HepG2 (cell line): ENCODE measurements around the gene ZNF644. TPM values are rescaled to one million over a fixed set of nuclear protein-coding genes. Genes with fewer than 3 reads are reported as not detected.

Experiments
- ATAC-seq: fragments of 200-7000 bp; cut with Tn5 transposase; 3 replicates; pipeline ENCODE4 v1.9.1; 2020; ENCODE audit warnings: mild to moderate bottlenecking, moderate library complexity
- BruUV-seq: library from RNA; stranded (reverse); fragments of 400-500 nt; replicated peaks from 2 replicates; lab custom pipeline; 2021; lab: Mats Ljungman, UMichigan
- CTCF ChIA-PET: fragments of 300-600 bp; formaldehyde crosslinking; extraction: SDS; loops from one replicate; lab custom pipeline; 2021; ENCODE audit warnings: low total read pairs, inconsistent platforms, low intra/inter-chr PET ratio; lab: Yijun Ruan, JAX
- POLR2A ChIA-PET: fragments of 350-600 bp; sonication (Branson Sonifier 250); formaldehyde crosslinking; loops from one replicate; lab custom pipeline; 2020; ENCODE audit warnings: antibody characterized with exemption, inconsistent platforms; lab: Yijun Ruan, JAX
- DNase-seq: peaks from one replicate; pipeline ENCODE4 v3.0.0-alpha.2; 2015; ENCODE audit warnings: low spot score
- FAIRE-seq: peaks from 3 replicates; lab custom pipeline; 2011; peaks lifted over from hg19 to GRCh38; lab: Jason Lieb, UNC
- H2AFZ ChIP-seq: one replicate; pipeline ENCODE4 v1.6.1; 2011; ENCODE audit warnings: low read length, inconsistent platforms
- H3K27ac ChIP-seq: fragments of 300-600 bp; 3 replicates; pipeline ENCODE4 v1.8.0; 2011; ENCODE audit warnings: mixed run types, mild to moderate bottlenecking, mixed read lengths, low read length, inconsistent platforms; ENCODE audit not compliant: insufficient read depth; ENCODE audit errors: extremely low read length
- H3K27me3 ChIP-seq, 2 experiments: fragments of 200-600 bp in 1 of 2; 2 replicates in 1 of 2; 3 replicates in 1 of 2; pipeline versions ENCODE4 v1.6.0 to v1.8.0; 2011; ENCODE audit warnings: low read length in 2 of 2, mild to moderate bottlenecking in 2 of 2, moderate library complexity in 2 of 2, inconsistent platforms in 1 of 2; ENCODE audit not compliant: insufficient read depth in 2 of 2, control insufficient read depth in 1 of 2
- H3K36me3 ChIP-seq, 2 experiments: fragments of 200-600 bp in 1 of 2; replicated peaks in 1 of 2; 2 replicates in 1 of 2; 3 replicates in 1 of 2; pipeline versions ENCODE4 v1.5.1 to v1.8.0; 2011; ENCODE audit warnings: low read length in 2 of 2, inconsistent platforms in 1 of 2; ENCODE audit not compliant: insufficient read depth in 2 of 2, control insufficient read depth in 1 of 2
- H3K4me1 ChIP-seq: 2 replicates; pipeline ENCODE4 v1.5.1; 2012; ENCODE audit warnings: low read length, inconsistent platforms; ENCODE audit not compliant: insufficient read depth
- H3K4me2 ChIP-seq: 2 replicates; pipeline ENCODE4 v1.6.0; 2011; ENCODE audit warnings: low read depth, low read length, inconsistent platforms
- H3K4me3 ChIP-seq, 3 experiments: fragments of 200-600 bp in 1 of 3; sonication (generic), shearing (Covaris generic) in 1 of 3; replicated peaks in 1 of 3; 2 replicates each; pipeline ENCODE4 v1.5.1; 2011 to 2016; ENCODE audit warnings: low read length in 3 of 3, inconsistent platforms in 2 of 3, low read depth in 2 of 3, mild to moderate bottlenecking in 2 of 3, control low read depth in 1 of 3, mixed read lengths in 1 of 3; ENCODE audit not compliant: insufficient read depth in 1 of 3
- H3K79me2 ChIP-seq: one replicate; pipeline ENCODE4 v1.6.1; 2011; ENCODE audit warnings: low read length, inconsistent platforms; ENCODE audit not compliant: insufficient read depth
- H3K9ac ChIP-seq: 2 replicates; pipeline ENCODE4 v1.6.0; 2011; ENCODE audit warnings: mild to moderate bottlenecking, low read depth, low read length, inconsistent platforms; ENCODE audit not compliant: insufficient read depth
- H3K9me3 ChIP-seq: 2 replicates; pipeline ENCODE4 v1.5.1; 2012; ENCODE audit warnings: mild to moderate bottlenecking, low read length
- H4K20me1 ChIP-seq: 2 replicates; pipeline ENCODE4 v1.6.0; 2011; ENCODE audit warnings: inconsistent platforms, mild to moderate bottlenecking, low read length, moderate library complexity; ENCODE audit not compliant: insufficient read depth
- HMGXB3 ChIP-seq: sonication (generic); formaldehyde crosslinking; IDR thresholded peaks from 2 replicates; pipeline ENCODE4 v1.4.0; 2020; ENCODE audit warnings: missing genetic modification reagents, borderline replicate concordance
- MAFK ChIP-seq, 2 experiments: IDR thresholded peaks in 1 of 2; conservative IDR thresholded peaks in 1 of 2; 2 replicates each; pipeline ENCODE4 v1.6.1; 2011; ENCODE audit warnings: improper control_type of control experiment in 2 of 2, low read length in 2 of 2
- ZBTB1 ChIP-seq: sonication (generic); formaldehyde crosslinking; IDR thresholded peaks from 2 replicates; pipeline ENCODE4 v1.4.0; 2020; ENCODE audit warnings: missing genetic modification reagents, borderline replicate concordance
- ZBTB21 ChIP-seq: sonication (generic); formaldehyde crosslinking; IDR thresholded peaks from 2 replicates; pipeline ENCODE4 v1.4.0; 2020; ENCODE audit warnings: missing genetic modification reagents
- ZNF317 ChIP-seq: sonication (generic); formaldehyde crosslinking; IDR thresholded peaks from 2 replicates; pipeline ENCODE4 v1.5.0; 2020; ENCODE audit warnings: mild to moderate bottlenecking, missing genetic modification reagents
- ZNF496 ChIP-seq: sonication (generic); formaldehyde crosslinking; IDR thresholded peaks from 2 replicates; pipeline ENCODE4 v1.8.1; 2023; ENCODE audit warnings: mild to moderate bottlenecking, moderate library complexity, missing genetic modification reagents; ENCODE audit not compliant: insufficient replicate concordance
- ZNF841 ChIP-seq: sonication (generic); formaldehyde crosslinking; IDR thresholded peaks from 2 replicates; pipeline ENCODE4 v1.8.1; 2023; ENCODE audit warnings: missing genetic modification reagents, borderline replicate concordance
- whole genome bisulfite sequencing: methylation state at CpG from one replicate; pipeline ENCODE4 v1.1.6; 2017; ENCODE audit warnings: low lambda C conversion rate; 5-methylcytosine and 5-hydroxymethylcytosine counted together
- in situ Hi-C: cut with HindIII; loops from 2 replicates; pipeline ENCODE4 v1.10.0; 2017; ENCODE audit warnings: low pct_unique_long_range_greater_than_20kb; ENCODE audit not compliant: extremely low pct_ligation_motif_present
- intact Hi-C: fragments of 100-400 bp; cut with micrococcal nuclease; formaldehyde crosslinking; loops from one replicate; pipeline ENCODE4 v1.10.0; 2022; ENCODE audit not compliant: unreplicated experiment
- polyA plus RNA-seq, 8 experiments: library from polyadenylated mRNA; depleted of rRNA in 3 of 8; stranded (reverse) in 7 of 8; unstranded in 1 of 8; fragments of >200 nt; fragmentation: Illumina TruSeq in 4 of 8; extraction: Trizol in 4 of 8; gene quantifications; 2 replicates each; pipeline versions ENCODE4 v1.2.1 to v1.2.3, GENCODE V29; 2011 to 2016; ENCODE audit warnings: low read depth in 4 of 8, missing spikeins in 1 of 8, mixed read lengths in 1 of 8; ENCODE audit not compliant: insufficient read depth in 1 of 8
- total RNA-seq, 5 experiments: library from RNA; depleted of rRNA; stranded (reverse); fragments of >200 nt; fragmentation: Illumina TruSeq; extraction: Trizol; gene quantifications; 2 replicates each; pipeline ENCODE4 v1.2.3, GENCODE V29; 2016; ENCODE audit warnings: low read depth in 1 of 5

ZNF644 gene
- total and polyA plus RNA-seq, 2 of the 13 experiments (the other 11 are each of a cell fraction or from before 2014, with no cell fraction given) = 17.7 to 51.7 TPM

- TF ChIP-seq ZNF841 (CRISPR knock-in tag) (no peak), ZBTB1 (no peak), ZBTB21 (CRISPR knock-in tag) (no peak), HMGXB3 (CRISPR knock-in tag) (no peak), ZNF496 (CRISPR knock-in tag) (no peak)
Observed at GRCh38 chr1:91005285-91005684, 16.6 kb downstream of the ZNF644 start (continued).

- H3K27ac ChIP-seq = peak overlapping the region; percentile 10
- FAIRE-seq = no peak
- H3K4me1 ChIP-seq = 0 out of 2 replicates have a peak, but pooled peaks cover 10% of the 10 kb centered on the region
- WGBS = 96% methylated on average over 2 of the region's 2 CpGs
- DNase-seq = no peak
- no TSS peak for BruUV-seq
- no peak overlapping the region for H3K4me2 ChIP-seq
- H3K27me3 ChIP-seq = no peaks in the 10 kb centered on the region
- H2AFZ ChIP-seq = no peak overlapping the region
- H3K9ac ChIP-seq = no peak overlapping the region
- H4K20me1 ChIP-seq = peaks cover 44% of the 10 kb centered on the region
- in situ Hi-C loops = no loop called here
- no peaks in the 10 kb centered on the region for H3K9me3 ChIP-seq
- no peak for TF ChIP-seq MAFK (conservative IDR thresholded peaks at IDR 0.05 in 1 of 2, IDR thresholded peaks at IDR 0.05 in 1 of 2; ENCODE audit: low read length in 2 of 2)
- TF ChIP-seq ZNF317 (CRISPR knock-in tag) = 0 out of 2 replicates have a peak, but pooled peaks have one; percentile 53
- TF ChIP-seq, all 625 proteins: peak for 1
- no peak for ATAC-seq
- H3K36me3 ChIP-seq = 0 out of 5 replicates have a peak, but pooled peaks cover 0 to 4% of the 10 kb centered on the region in 2 experiments
- H3K4me3 ChIP-seq = no peak overlapping the region
- CTCF ChIA-PET = no interaction called here
- H3K79me2 ChIP-seq = peaks cover 68% of the 10 kb centered on the region
- POLR2A ChIA-PET = no interaction called here
- intact Hi-C loops = no loop called here
Observed at GRCh38 chr1:91004145-91004544, 17.7 kb downstream of the ZNF644 start.
